G401 (cell line): ENCODE measurements around the gene CACNA2D1. TPM values are rescaled to one million over a fixed set of nuclear protein-coding genes. Genes with fewer than 3 reads are reported as not detected.

Experiments
- DNase-seq: peaks from one replicate; pipeline ENCODE4 v3.0.0-alpha.2; 2015; ENCODE audit warnings: low spot score
- in situ Hi-C: cut with HindIII; loops from 2 replicates; pipeline ENCODE4 v1.10.0; 2016; ENCODE audit warnings: low sequenced_read_pairs, mixed read lengths
- total RNA-seq: library from RNA; depleted of rRNA; stranded (reverse); fragments of >200 nt; shearing (Covaris generic); gene quantifications from 2 replicates; pipeline ENCODE4 v1.2.3, GENCODE V29; 2014

Gene CACNA2D1
- total RNA-seq, 1 experiment from 2014 or later, result 1.4 TPM

DNA sequence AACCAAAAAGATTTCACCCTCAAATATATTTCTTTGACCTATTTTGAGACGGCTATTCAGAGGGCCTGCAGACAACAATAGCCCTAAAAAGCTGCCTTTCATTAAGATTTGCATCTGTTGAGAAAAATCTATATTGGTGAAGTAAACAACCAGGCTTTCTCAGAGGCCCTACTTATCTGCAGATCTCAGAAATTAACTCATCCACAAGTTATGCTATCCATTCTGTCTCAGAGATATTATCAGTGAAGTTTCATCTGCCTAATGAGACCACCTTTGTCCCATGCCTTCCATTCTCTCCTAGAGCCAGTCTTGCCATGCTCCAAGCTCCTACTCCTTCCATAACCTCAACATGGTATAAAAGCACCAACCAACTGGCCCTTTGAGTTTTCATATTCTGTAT lies 130.3 kb downstream of the CACNA2D1 start:
- no peak for DNase-seq
- in situ Hi-C loops, result no loop called here

DNA sequence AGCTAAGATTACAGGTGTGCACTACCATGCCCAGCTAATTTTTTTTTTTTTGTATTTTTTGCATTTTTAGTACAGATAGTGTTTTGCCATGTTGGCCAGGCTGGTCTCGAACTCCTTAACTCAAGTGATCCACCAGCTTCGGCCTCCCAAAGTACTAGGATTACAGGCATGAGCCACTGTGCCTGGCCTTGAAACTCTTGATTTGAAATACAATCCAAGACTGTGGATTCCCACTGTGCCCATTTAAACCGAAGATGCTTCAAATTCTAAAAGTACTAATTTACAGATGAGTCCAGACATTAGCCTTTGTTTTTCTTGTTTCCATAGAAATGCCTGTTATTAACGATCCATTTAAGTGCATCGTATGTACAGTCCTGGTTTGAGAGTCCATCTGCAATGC lies 130.9 kb downstream of the CACNA2D1 start:
- in situ Hi-C loops, result no loop called here
- no peak for DNase-seq

DNA sequence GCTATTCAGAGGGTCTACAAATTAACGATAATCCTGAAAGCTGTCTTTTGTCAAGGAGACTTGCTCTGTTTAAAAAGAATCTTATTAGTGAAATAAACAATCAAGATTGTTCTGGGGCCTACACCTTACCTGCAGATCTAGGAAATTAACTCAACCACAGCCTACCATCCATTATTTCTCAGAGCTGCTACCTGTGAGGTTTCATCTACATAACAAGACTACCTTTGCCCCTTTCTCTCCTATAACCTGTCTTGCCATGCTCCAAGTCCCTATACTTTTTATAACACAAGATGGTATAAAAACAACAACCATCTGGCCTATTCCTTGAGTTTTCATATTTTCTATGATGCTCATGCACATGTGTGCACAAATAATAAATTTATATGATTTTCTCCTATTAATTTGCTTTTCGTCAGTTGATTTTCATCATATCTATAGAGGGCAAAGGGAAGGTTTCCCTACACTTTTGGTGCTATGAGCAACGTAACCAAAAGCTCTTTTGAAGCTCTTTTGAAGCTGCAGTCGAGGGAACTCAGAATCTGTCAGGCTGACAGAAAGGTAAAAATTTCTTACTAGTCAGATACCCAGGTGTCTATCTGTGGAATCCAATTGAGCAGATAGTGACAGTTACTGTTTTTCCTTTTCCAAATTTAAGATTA lies 138.1 kb downstream of the CACNA2D1 start:
- in situ Hi-C loops, result no loop called here
- no peak for DNase-seq

DNA sequence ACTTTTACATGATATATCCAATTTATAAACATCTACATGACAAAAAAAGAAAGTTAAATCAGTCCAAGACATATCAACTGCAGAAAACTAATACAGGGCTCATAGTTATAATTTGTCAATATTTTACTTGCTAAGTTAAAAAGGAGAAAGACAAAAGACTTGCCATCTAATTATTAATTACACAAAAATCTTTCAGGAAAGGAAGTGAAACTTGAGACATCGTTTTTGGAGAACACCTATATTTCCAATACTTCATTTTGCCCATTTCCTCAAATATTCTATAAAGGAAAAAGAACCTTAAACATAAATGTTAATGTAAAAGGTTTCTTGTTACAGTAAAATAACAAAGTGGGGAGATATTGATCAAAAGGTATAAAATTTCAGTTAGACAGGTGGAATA lies 148.7 kb downstream of the CACNA2D1 start:
- DNase-seq, result no peak
- in situ Hi-C loops, result no loop called here

DNA sequence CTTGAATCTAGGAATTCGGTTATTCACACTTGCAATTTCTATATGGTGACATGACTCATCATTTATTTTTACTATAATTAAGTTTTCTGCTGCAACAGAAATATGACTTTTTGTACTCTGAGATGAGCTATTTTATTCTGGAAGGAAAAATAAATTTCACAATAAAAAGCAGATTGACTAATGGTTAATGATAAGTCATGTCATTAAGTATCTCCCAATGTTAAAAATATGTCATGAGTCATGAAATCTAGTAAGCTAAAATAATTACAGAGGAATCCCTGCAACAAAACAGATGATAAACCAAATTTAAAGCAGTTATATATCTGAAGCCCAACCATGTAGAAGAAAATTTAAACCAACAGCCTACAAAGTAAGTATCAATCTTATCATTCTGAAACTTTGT lies 149.2 kb downstream of the CACNA2D1 start:
- in situ Hi-C loops, result no loop called here
- DNase-seq, result no peak

DNA sequence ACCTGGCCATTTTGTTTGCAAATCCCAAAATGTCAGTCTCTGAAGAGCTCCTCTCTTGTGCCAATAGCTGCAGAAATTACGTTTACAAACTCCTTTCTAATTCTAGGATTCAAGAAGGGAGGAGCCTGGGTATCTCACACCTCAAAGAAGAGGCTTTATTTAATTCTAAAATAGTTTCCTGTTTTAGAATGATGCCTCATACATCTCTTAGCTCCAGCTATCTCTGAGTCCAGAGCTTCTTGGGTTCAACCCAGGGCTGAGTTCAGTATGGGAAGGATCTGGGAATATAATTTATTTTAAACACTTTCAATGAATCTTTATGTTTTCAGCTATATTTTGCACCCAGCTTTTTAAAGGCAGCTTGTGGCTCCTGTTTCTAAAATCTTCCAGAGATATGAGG lies 150.1 kb downstream of the CACNA2D1 start:
- no peak for DNase-seq
- in situ Hi-C loops, result no loop called here

DNA sequence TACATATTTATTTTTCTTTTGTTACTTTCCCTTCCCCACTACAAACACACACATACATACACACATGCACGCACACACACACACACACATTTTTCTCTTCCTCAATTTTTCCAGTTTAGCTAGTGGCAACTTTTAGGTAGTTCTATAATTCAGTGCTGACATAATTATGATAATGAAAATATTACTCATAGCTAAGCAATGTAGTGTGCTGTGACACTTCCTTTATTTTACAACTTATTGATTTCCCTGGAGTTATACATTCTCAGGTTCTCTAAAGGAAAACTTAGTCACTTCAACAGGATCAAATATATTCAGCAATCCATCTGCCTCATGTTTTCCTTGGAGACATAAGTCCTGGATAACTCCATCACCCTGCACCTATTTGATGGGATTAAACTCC lies 151.6 kb downstream of the CACNA2D1 start:
- in situ Hi-C loops, result no loop called here
- no peak for DNase-seq

DNA sequence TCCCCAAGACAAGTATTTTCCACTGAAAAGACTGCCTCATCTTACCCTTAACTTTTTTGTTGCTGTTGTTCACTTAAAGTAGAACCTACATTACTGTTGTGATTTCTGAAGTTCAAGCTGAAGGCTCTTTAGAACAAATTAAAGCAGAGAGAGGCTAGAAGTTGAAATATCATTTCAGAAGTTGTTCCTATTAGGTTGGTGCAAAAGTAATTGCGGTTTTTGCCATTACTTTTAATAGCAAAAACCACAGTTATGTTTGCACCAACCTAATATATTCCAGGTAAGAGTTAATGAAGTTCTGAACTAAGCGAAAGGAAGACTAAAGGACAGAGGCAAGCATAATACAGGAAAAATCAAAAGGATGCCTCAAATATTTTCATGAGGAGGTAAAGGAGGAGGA lies 153.7 kb downstream of the CACNA2D1 start:
- DNase-seq, result no peak
- in situ Hi-C loops, result no loop called here

DNA sequence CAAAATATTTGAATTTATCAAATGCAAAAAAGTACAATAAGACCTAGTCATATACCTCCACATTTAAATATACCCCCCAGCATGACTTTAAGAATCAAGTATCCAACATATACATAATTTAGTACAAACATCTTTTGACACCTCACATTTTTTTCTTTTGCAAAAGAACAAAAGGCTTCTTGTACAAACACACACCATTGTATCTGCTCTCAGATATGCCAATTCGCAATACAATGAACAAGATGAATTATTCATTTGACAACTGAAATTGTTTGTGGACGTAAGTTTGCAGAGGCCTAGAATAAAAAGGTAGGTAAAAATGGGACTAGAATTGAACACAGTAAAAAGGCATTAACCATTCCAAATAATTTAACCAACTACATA lies 154.4 kb downstream of the CACNA2D1 start:
- in situ Hi-C loops, result no loop called here

DNA sequence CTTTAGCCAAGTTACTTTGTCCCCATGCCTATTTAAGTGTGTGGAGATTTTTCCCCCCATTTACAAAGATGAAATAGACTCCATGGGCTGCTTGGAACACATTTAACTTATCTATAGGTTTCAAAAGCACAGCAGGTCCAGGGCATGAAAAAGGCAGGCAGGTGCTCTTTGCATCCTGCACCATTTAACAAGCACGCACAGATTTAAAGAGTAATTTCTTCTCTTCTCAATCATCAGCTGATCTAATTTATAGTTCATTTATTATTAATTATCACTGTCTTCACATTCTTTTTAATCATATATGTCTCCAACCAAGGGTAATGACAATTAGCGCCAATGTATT lies 156.8 kb downstream of the CACNA2D1 start:
- in situ Hi-C loops, result no loop called here
- DNase-seq, result no peak

More for the DNA sequence above, 154.4 kb downstream of the CACNA2D1 start:
- no peak for DNase-seq

DNA sequence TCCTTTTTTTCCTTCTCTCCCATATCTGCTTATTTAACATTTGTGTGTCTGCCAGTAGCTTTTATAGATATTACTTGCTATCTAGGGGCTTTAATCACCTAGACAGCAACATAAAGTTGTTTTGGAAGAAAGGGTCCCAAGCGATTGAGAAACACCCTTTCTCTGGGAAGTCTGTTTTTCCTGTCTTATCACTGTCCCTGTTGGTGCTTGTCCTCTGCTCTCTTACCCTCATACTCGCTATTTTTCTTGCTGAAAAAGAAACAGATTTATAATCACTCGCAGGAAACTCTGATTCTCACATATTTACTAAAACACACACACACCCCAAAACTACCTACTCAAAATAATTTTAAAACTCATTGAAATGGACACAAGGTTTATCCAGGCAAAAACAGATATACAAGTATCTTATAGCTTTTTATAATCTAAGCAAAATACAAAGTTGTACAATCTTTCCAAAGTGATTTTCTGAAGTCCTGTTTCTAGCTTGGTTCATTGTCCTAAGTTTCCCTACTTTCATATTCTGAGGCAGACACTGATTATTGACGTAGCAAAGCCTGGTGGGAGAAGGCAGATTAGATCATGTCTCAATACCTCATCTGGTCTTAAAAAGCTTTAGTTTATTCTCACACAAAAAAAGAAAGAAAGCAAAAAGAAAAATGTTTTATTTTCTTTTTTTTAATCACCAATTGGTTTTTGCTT lies 157.3 kb downstream of the CACNA2D1 start:
- in situ Hi-C loops, result no loop called here
- no peak for DNase-seq

DNA sequence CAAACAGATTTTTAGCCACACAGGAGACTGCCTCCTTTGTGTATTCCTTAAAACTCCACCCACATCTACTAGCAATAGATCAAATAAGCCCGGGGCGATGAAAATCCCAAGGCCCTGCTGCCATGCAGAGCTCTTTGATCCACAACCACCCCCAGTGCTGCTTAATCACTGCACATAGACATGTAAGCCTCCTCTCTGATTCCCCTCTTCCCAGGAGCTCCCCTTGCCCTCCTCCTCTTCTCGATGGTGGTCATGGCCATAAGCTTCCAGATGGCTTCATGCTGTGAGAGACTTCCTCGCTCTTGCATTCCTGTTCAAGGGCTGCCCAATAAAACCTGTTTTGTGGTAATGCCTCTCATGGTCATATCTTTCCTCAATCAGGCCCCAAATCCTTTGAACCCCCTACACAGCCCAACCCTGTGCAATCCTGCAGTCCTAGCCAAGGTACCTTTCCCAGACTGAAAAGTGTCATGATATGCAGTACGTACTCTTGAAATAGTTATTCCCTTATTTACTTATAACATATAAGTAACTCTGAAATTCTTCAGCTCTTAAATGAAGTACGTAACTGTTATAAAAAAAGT lies 158.5 kb downstream of the CACNA2D1 start:
- in situ Hi-C loops, result no loop called here
- DNase-seq, result no peak

DNA sequence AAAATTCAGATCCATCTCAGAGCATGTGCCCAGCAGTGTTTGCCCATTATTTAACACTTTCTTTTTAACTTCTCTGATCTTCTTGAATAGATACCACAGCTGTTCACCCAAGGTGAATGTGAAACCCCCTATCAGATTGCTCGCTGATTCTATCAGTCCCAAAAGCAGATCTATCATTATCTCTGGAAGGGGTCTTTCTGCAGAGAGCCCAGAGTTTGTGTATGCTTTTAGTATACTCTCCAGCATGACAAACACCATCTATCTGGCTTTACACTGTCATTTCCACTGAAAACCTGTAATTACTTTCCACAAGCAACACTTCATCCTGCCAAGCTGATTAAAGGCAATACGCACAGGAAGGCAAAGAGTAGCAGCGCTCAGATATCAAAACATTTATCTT lies 168.2 kb downstream of the CACNA2D1 start:
- in situ Hi-C loops, result no loop called here
- DNase-seq, result no peak

DNA sequence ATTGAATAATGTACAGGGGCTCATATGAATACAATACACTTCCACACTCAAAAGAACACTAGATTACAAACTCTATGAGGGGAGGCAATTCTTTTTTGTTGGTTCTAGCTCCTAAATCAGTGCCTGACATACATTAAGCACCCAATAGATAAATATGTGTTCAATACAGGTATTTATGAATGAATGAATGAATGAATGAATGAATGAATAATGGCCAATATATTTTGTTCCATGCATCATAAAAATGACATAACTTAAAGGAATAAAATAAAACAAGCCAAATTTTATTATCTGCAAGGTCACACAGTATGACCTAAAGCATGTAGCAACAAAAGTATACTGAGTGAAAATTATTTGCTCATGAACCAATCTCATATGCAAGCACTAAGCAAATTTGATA lies 168.9 kb downstream of the CACNA2D1 start:
- in situ Hi-C loops, result no loop called here
- no peak for DNase-seq

DNA sequence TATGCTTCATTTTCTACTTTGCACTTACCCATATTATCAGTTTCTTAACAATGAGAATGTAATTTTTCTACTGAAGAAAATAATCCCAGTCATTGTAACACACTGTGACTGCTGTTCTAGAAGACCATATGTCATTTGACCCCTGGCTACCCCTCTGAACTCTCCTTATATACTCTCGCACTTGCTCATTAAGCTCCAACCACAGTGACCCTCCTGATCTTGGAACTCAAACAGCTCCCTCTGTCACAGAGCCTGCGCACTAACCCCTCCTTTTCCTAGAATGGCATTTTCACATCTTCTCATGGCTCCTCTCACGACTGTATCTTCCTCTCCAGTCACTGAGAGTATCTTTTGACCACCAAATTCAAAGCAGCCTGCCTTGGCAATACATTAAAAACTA lies 169.7 kb downstream of the CACNA2D1 start:
- DNase-seq, result no peak

DNA sequence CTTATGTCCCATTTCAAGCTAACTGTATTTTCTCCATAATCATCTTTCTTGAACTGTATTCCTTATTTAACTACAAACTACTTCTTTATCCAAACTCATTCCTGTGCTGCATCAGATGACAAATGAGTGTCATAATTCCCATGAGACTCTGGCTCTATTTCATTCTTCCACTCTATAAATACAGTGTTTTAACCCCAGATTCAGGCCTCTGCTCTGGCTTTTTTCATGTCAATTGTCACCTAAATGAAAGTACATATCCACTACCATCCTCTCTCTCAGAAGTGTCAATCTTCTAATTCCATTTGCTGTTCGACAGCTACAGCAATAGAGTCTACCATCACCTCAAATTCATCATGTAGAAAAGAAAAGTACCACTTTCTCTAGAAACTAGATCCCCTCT lies 172.7 kb downstream of the CACNA2D1 start:
- in situ Hi-C loops, result no loop called here
- no peak for DNase-seq

More for the DNA sequence above, 169.7 kb downstream of the CACNA2D1 start:
- in situ Hi-C loops, result no loop called here

DNA sequence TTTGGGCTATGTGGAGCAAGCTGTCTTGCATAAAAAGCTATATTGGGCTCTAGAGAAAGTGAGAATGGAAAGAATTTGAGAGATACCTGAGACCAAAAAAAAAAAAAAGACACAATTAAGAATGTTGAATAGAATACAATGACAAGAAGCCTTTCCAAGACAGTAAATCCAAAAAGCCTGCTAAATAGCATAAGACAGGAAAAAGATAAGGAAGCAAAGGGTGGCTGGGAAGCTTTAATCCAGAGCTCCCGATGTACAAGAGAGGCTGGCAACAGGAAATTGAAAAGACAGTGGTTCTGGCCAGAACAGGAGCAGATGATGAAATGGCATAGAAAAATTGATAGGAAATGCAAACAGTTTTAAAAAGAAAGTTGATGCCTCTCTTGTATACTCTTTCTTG lies 174.9 kb downstream of the CACNA2D1 start:
- in situ Hi-C loops, result no loop called here
- no peak for DNase-seq

DNA sequence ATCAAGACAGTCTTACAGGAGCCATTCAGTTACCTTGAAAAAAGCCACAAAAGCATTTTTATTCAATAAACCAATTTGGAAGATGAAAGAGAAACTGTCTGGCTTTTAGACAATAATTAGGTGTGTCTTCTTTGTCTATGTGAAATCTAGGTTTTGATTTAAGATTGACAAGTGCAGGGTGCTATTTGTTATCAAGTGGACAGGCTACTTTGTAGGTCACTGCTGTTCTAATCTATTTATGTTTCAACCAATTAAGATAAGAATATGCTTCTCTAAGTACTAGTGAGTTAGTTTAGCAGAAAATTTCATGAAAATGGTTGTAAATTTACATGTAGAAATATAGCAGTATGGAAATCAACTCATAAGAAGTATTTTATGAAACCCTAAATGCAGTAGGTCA lies 177.5 kb downstream of the CACNA2D1 start:
- in situ Hi-C loops, result no loop called here
- peak; percentile 13 for DNase-seq

DNA sequence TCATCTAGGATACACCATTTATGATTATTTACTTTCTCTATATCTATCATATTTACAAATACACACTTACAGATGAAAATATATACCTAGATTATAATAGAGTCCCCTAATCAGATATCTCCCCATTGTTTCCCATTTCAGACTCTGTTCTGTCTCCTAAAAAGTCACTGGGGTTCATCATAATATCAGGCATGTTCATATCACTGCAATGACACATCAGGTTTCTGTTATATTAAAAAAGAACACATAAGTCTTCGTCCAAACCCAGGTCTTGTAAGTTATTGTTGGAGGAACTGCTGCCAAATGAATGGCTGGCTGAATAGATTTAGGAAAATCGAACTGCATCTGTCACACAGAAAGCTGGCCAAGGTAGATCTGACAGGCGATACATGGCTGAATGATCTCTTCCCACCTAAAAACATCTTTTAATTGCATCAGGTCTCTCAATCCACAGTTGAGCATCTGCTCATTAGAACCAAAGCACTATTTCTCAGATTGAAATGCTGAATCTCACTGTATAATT lies 178.7 kb downstream of the CACNA2D1 start:
- in situ Hi-C loops, result no loop called here
- DNase-seq, result peak; percentile 57

DNA sequence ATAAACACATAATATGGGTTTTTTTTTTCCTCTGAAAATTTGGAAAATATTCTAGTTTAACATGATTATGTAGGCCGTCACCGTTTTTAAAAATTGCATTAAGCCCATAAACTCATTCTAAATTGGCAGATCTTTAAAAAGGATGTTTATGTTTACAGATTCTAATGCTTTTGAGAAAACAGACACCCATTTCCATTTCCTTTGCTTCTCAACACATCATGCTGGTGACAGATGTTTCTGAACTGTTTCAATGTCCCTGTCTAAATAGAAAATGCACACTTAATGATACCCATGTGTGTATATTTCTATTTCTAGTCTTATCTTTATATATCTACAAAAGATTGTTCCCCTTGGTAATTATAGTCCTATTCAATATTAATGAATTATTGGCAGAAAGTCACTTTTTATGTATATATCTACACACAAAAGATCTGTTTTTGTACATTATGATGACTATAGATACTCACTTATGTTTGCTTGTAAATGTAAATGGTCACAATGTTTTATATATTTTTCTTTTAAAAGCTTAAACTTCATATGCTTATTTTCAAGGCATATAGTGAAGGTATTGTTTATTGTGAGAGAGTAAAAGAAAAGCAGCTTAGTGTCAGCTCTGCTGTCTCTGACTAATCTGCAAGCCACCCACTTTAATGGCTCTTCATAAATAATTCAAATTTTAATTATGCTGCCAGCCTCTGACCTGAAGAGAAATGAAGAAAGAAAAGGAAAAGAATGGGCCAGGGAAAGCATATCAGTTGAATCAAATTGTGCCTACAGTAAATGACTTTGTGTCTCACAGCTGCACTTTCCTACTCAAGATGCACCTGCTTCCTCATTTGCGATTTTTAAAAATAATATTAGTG lies 179.4 kb downstream of the CACNA2D1 start:
- DNase-seq, result peak; percentile 25

More for the DNA sequence above, 179.4 kb downstream of the CACNA2D1 start:
- in situ Hi-C loops, result no loop called here
